Caco-2 (cell line): ENCODE data around the gene HDAC4. TPM values are rescaled to one million over a fixed set of nuclear protein-coding genes. Genes with fewer than 3 reads are reported as not detected.

Source experiments
- BruUV-seq: library from RNA; stranded (reverse); fragments of 400-500 nt; replicated peaks from 2 replicates; lab custom pipeline; 2021; lab: Mats Ljungman, UMichigan
- CTCF ChIA-PET: fragments of 300-600 bp; sonication (Branson Sonifier 250); formaldehyde crosslinking; loops from one replicate; lab custom pipeline; 2022; ENCODE audit warnings: antibody characterized with exemption; lab: Charles Lee
- POLR2A ChIA-PET: fragments of 300-600 bp; sonication (Branson Sonifier 250); formaldehyde crosslinking; loops from one replicate; lab custom pipeline; 2022; ENCODE audit warnings: antibody characterized with exemption; lab: Charles Lee
- DNase-seq, 2 experiments: peaks; one replicate each; pipeline versions ENCODE4 v3.0.0 to v3.0.0-alpha.2; 2020 to 2022
- H3K27me3 ChIP-seq: replicated peaks from 2 replicates; pipeline ENCODE4 v1.6.0; 2011; ENCODE audit warnings: low read length; ENCODE audit not compliant: control insufficient read depth, insufficient read depth
- H3K36me3 ChIP-seq: 2 replicates; pipeline ENCODE4 v1.5.1; 2011; ENCODE audit warnings: low read length; ENCODE audit not compliant: control insufficient read depth, insufficient read depth
- H3K4me1 ChIP-seq: fragments of 250-450 bp; sonication (Bioruptor Pico); 2 replicates; pipeline ENCODE4 v1.5.1; 2020; ENCODE audit warnings: mild to moderate bottlenecking
- H3K4me3 ChIP-seq: 2 replicates; pipeline ENCODE4 v1.5.1; 2011; ENCODE audit warnings: low read depth, mild to moderate bottlenecking, control low read depth, low read length
- H3K9me3 ChIP-seq: fragments of 250-450 bp; sonication (Bioruptor Pico); 2 replicates; pipeline ENCODE4 v1.5.1; 2020; ENCODE audit warnings: mild to moderate bottlenecking, moderate library complexity
- H3K27ac Mint-ChIP-seq: one replicate; pipeline ENCODE4 v1.8.0; 2022; ENCODE audit warnings: mixed read lengths; ENCODE audit not compliant: unreplicated experiment
- H3K27me3 Mint-ChIP-seq: one replicate; pipeline ENCODE4 v1.8.0; 2022; ENCODE audit warnings: mixed read lengths; ENCODE audit not compliant: insufficient read depth, unreplicated experiment
- H3K36me3 Mint-ChIP-seq: one replicate; pipeline ENCODE4 v1.8.0; 2022; ENCODE audit warnings: mild to moderate bottlenecking, mixed read lengths; ENCODE audit not compliant: insufficient read depth, unreplicated experiment
- H3K4me1 Mint-ChIP-seq: one replicate; pipeline ENCODE4 v1.8.0; 2022; ENCODE audit warnings: low read depth, mixed read lengths; ENCODE audit not compliant: unreplicated experiment
- H3K4me3 Mint-ChIP-seq: one replicate; pipeline ENCODE4 v1.8.0; 2022; ENCODE audit warnings: mild to moderate bottlenecking, moderate library complexity, mixed read lengths; ENCODE audit not compliant: unreplicated experiment
- H3K9me3 Mint-ChIP-seq: one replicate; pipeline ENCODE4 v1.8.0; 2022; ENCODE audit warnings: mixed read lengths; ENCODE audit not compliant: unreplicated experiment
- intact Hi-C: fragments of 100-400 bp; cut with micrococcal nuclease; formaldehyde crosslinking; loops from one replicate; pipeline ENCODE4 v1.10.0; 2022; ENCODE audit not compliant: unreplicated experiment
- total RNA-seq: library from RNA; stranded (reverse); gene quantifications from 2 replicates; pipeline ENCODE4 v1.2.3, GENCODE V29; 2022
- TF ChIP-seq, protein P1 (sequence below), 2 experiments: fragments of 200-600 bp in 1 of 2; IDR thresholded peaks; 1 replicate in 1 of 2; 2 replicates in 1 of 2; pipeline versions ENCODE4 v1.5.1 to v1.8.0; 2011 to 2022; ENCODE audit warnings: antibody characterized with exemption in 1 of 2, control low read depth in 1 of 2, inconsistent platforms in 1 of 2, low read depth in 1 of 2, low read length in 1 of 2, mild to moderate bottlenecking in 1 of 2, moderate library complexity in 1 of 2; ENCODE audit not compliant: insufficient read depth in 1 of 2, severe bottlenecking in 1 of 2, unreplicated experiment in 1 of 2

HDAC4 gene
- total RNA-seq, 1 experiment from 2014 or later, result 15.5 TPM

DNA sequence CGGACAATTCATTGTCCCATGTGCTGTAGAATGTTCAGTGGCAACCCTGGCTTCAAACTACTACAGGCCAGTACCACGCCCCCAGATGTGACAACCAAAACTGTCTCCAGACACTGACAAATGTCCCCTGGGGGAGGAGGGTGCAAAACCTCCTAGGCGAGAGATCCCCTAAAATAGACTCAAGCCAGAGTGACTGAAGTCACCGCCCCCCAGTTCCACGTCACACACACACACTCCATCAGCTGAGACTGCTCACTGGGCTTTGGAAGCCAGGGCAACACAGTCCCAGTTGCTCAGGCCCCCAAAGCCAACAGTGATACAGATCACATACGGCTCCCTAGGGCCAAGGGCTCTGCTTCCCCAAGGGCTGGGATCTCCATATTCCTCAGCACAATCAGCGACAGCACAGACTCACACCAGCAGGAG lies 19.1 kb downstream of the HDAC4 start:
- TF ChIP-seq, protein P1, sequence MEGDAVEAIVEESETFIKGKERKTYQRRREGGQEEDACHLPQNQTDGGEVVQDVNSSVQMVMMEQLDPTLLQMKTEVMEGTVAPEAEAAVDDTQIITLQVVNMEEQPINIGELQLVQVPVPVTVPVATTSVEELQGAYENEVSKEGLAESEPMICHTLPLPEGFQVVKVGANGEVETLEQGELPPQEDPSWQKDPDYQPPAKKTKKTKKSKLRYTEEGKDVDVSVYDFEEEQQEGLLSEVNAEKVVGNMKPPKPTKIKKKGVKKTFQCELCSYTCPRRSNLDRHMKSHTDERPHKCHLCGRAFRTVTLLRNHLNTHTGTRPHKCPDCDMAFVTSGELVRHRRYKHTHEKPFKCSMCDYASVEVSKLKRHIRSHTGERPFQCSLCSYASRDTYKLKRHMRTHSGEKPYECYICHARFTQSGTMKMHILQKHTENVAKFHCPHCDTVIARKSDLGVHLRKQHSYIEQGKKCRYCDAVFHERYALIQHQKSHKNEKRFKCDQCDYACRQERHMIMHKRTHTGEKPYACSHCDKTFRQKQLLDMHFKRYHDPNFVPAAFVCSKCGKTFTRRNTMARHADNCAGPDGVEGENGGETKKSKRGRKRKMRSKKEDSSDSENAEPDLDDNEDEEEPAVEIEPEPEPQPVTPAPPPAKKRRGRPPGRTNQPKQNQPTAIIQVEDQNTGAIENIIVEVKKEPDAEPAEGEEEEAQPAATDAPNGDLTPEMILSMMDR (IDR thresholded peaks at IDR 0.05; ENCODE audit: insufficient read depth in 1 of 2, low read depth in 1 of 2, low read length in 1 of 2, severe bottlenecking in 1 of 2, unreplicated experiment in 1 of 2), result no peak
- no peaks in the 10 kb centered on the region for H3K27me3 Mint-ChIP-seq
- H3K4me3 Mint-ChIP-seq, result no peak overlapping the region
- CTCF ChIA-PET, result no interaction called here
- no TSS peak for BruUV-seq
- no peaks in the 10 kb centered on the region for H3K9me3 Mint-ChIP-seq
- Histone ChIP-seq H3K27me3 (no peaks in the 10 kb centered on the region), H3K4me1 (no peaks in the 10 kb centered on the region), H3K36me3 (no peaks in the 10 kb centered on the region), H3K4me3 (no peak overlapping the region), H3K9me3 (no peaks in the 10 kb centered on the region)
- POLR2A ChIA-PET, result no interaction called here
- H3K27ac Mint-ChIP-seq, result no peak overlapping the region
- no peaks in the 10 kb centered on the region for H3K36me3 Mint-ChIP-seq
- intact Hi-C loops, result no loop called here
- no peak for DNase-seq
- no peaks in the 10 kb centered on the region for H3K4me1 Mint-ChIP-seq

DNA sequence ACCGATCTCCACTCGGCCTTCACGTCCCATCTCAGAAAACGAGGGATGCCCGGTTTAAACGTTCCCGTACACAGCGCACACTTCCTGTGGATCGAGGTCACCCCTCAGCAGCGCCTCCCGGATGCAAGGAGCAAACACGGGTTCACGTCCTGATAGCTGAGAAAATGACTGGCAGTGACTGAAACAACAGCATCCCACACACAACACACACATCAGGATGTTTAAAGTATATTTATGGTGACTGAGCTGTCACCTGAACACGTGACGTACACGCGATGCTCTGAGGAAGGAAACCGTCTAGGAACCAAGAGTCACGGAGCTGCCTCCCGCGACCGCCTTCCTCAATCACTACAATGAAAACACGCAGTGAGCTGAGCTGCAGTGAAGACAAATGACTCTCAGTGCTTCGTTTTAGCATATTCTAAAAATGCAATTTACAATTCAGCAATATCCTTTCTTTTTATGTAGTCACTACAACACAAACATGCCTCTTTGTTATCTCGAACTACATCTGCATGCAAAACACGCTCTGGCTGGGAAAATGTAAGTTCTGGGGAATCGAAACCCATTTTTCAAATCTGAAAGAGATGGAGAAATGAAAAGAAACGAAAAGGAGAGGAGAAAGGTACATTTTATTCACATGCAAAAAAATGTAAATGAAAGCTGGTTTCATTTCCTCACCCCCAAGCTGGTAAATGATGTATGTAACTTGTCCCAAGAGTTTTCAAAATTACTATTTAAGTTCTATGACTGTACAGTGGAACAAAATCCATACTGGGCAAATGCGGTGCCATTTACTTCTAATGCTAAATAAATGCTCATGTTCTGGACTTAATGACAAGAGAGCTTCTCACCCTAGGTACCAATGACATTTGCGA lies 19.8 kb downstream of the HDAC4 start:
- POLR2A ChIA-PET, result no interaction called here
- Mint-ChIP-seq H3K4me1 (no peaks in the 10 kb centered on the region), H3K27ac (no peak overlapping the region), H3K27me3 (no peaks in the 10 kb centered on the region), H3K4me3 (no peak overlapping the region), H3K36me3 (no peaks in the 10 kb centered on the region), H3K9me3 (no peaks in the 10 kb centered on the region)
- Histone ChIP-seq H3K27me3 (no peaks in the 10 kb centered on the region), H3K36me3 (no peaks in the 10 kb centered on the region), H3K4me1 (no peaks in the 10 kb centered on the region), H3K9me3 (no peaks in the 10 kb centered on the region), H3K4me3 (no peak overlapping the region)
- intact Hi-C loops, result no loop called here
- no peak for DNase-seq
- BruUV-seq, result no TSS peak
- CTCF ChIA-PET, result no interaction called here
- TF ChIP-seq, protein P1 (IDR thresholded peaks at IDR 0.05; ENCODE audit: insufficient read depth in 1 of 2, low read depth in 1 of 2, low read length in 1 of 2, severe bottlenecking in 1 of 2, unreplicated experiment in 1 of 2), result no peak

DNA sequence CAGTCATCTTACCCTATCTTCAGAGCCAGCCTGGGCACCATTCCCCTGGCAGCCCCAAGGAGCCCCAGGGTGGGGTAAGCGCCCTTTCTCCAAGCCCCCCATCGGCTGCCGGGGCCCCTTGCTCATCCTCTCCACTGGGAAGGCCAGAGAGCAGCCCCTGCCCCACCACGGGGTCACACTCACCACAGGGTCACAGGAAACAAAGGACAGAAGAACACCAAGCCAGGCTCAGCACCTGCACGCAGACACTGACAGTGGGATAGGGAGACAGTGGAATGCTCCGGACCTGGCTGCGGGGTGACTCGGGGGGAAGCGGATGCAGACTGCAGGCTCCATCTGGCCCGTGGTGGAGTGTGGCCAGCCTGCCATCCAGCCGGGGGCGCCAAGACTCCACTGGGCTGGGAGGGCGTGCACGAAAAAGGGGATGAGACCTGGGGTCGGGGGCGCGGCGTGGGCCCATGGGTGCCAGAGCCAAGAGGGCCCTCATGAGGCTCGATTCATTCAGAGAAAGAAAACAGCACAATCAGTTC lies 21.1 kb downstream of the HDAC4 start:
- DNase-seq, result no peak
- ChIA-PET CTCF (no interaction called here), POLR2A (no interaction called here)
- no TSS peak for BruUV-seq
- Mint-ChIP-seq H3K4me1 (no peaks in the 10 kb centered on the region), H3K4me3 (no peak overlapping the region), H3K27me3 (no peaks in the 10 kb centered on the region), H3K9me3 (no peaks in the 10 kb centered on the region), H3K36me3 (no peaks in the 10 kb centered on the region), H3K27ac (no peak overlapping the region)
- no peaks in the 10 kb centered on the region for H3K36me3 ChIP-seq
- intact Hi-C loops, result no loop called here
- H3K4me3 ChIP-seq, result no peak overlapping the region
- no peaks in the 10 kb centered on the region for H3K27me3 ChIP-seq
- no peaks in the 10 kb centered on the region for H3K9me3 ChIP-seq
- H3K4me1 ChIP-seq, result no peaks in the 10 kb centered on the region
- TF ChIP-seq, protein P1 (IDR thresholded peaks at IDR 0.05; ENCODE audit: insufficient read depth in 1 of 2, low read depth in 1 of 2, low read length in 1 of 2, severe bottlenecking in 1 of 2, unreplicated experiment in 1 of 2), result no peak
